Measurements from ENCODE around the gene ANTXR2.

Gene ANTXR2

GRCh38 chr4:80092088-80092487 lies 19.1 kb upstream of the ANTXR2 start:
- Histone ChIP-seq H3K4me3 (ENCODE audit: low read length) (no peak overlapping the region), H4K5ac (ENCODE audit: low read length) (no peak overlapping the region), H2AK5ac (ENCODE audit: low read length) (no peak overlapping the region), H3K4me1 (ENCODE audit: control insufficient read depth, low read depth, low read length) (no peaks in the 10 kb centered on the region), H3K9ac (ENCODE audit: low read length) (no peak overlapping the region), H3K79me2 (ENCODE audit: control insufficient read depth, insufficient read depth, low read length) (no peaks in the 10 kb centered on the region), H2BK120ac (ENCODE audit: low read depth, low read length) (no peak overlapping the region), H4K8ac (ENCODE audit: low read depth, low read length) (no peak overlapping the region), H2BK5ac (ENCODE audit: low read length) (no peak overlapping the region), H3K27ac (ENCODE audit: low read depth, low read length) (no peak overlapping the region), H3K56ac (ENCODE audit: low read length) (no peak overlapping the region), H3K23ac (ENCODE audit: low read length) (no peak overlapping the region), H3K79me1 (ENCODE audit: low read length) (no peaks in the 10 kb centered on the region), H2BK15ac (replicated peaks; ENCODE audit: low read depth) (no peak overlapping the region), H3K4ac (ENCODE audit: low read depth, low read length) (no peak overlapping the region), H3K36me3 (ENCODE audit: control insufficient read depth, insufficient read depth, low read length) (no peaks in the 10 kb centered on the region), H3K27me3 (ENCODE audit: insufficient read depth, low read length, poor library complexity) (no peaks in the 10 kb centered on the region), H3K18ac (ENCODE audit: low read length) (no peak overlapping the region), H3K4me2 (ENCODE audit: low read length) (no peak overlapping the region)
- no peak for DNase-seq
- no CpG with 5 or more reads among the region's 2 CpGs for WGBS (ENCODE audit: extremely low coverage, insufficient coverage, low lambda C conversion rate)

GRCh38 chr4:80091688-80092087 lies 18.7 kb upstream of the ANTXR2 start:
- H3K4me2 ChIP-seq (ENCODE audit: low read length): no peak overlapping the region
- no peak overlapping the region for H3K9ac ChIP-seq (ENCODE audit: low read length)
- no peak overlapping the region for H3K18ac ChIP-seq (ENCODE audit: low read length)
- no peaks in the 10 kb centered on the region for H3K27me3 ChIP-seq (ENCODE audit: insufficient read depth, low read length, poor library complexity)
- no peak overlapping the region for H2BK120ac ChIP-seq (ENCODE audit: low read depth, low read length)
- H3K79me1 ChIP-seq (ENCODE audit: low read length): no peaks in the 10 kb centered on the region
- H3K4me3 ChIP-seq (ENCODE audit: low read length): no peak overlapping the region
- no peaks in the 10 kb centered on the region for H3K36me3 ChIP-seq (ENCODE audit: control insufficient read depth, insufficient read depth, low read length)
- no peak overlapping the region for H3K27ac ChIP-seq (ENCODE audit: low read depth, low read length)
- H4K8ac ChIP-seq (ENCODE audit: low read depth, low read length): no peak overlapping the region
- H3K4ac ChIP-seq (ENCODE audit: low read depth, low read length): no peak overlapping the region
- no peak overlapping the region for H2AK5ac ChIP-seq (ENCODE audit: low read length)
- no peak overlapping the region for H4K5ac ChIP-seq (ENCODE audit: low read length)
- DNase-seq: no peak
- no CpG with 5 or more reads among the region's 2 CpGs for whole genome bisulfite sequencing (ENCODE audit: extremely low coverage, insufficient coverage, low lambda C conversion rate)
- H3K4me1 ChIP-seq (ENCODE audit: control insufficient read depth, low read depth, low read length): no peaks in the 10 kb centered on the region
- H3K23ac ChIP-seq (ENCODE audit: low read length): no peak overlapping the region
- no peak overlapping the region for H2BK15ac ChIP-seq (replicated peaks; ENCODE audit: low read depth)
- H3K56ac ChIP-seq (ENCODE audit: low read length): no peak overlapping the region
- no peaks in the 10 kb centered on the region for H3K79me2 ChIP-seq (ENCODE audit: control insufficient read depth, insufficient read depth, low read length)
- no peak overlapping the region for H2BK5ac ChIP-seq (ENCODE audit: low read length)

GRCh38 chr4:80091184-80091583 lies 18.2 kb upstream of the ANTXR2 start:
- no peak overlapping the region for H3K56ac ChIP-seq (ENCODE audit: low read length)
- H2AK5ac ChIP-seq (ENCODE audit: low read length): no peak overlapping the region
- H3K4me3 ChIP-seq (ENCODE audit: low read length): no peak overlapping the region
- no peak overlapping the region for H2BK15ac ChIP-seq (replicated peaks; ENCODE audit: low read depth)
- no peak overlapping the region for H3K4me2 ChIP-seq (ENCODE audit: low read length)
- no peak overlapping the region for H3K23ac ChIP-seq (ENCODE audit: low read length)
- H3K79me2 ChIP-seq (ENCODE audit: control insufficient read depth, insufficient read depth, low read length): no peaks in the 10 kb centered on the region
- DNase-seq: no peak
- H3K18ac ChIP-seq (ENCODE audit: low read length): no peak overlapping the region
- H3K36me3 ChIP-seq (ENCODE audit: control insufficient read depth, insufficient read depth, low read length): no peaks in the 10 kb centered on the region
- no peaks in the 10 kb centered on the region for H3K27me3 ChIP-seq (ENCODE audit: insufficient read depth, low read length, poor library complexity)
- H3K4ac ChIP-seq (ENCODE audit: low read depth, low read length): no peak overlapping the region
- no peaks in the 10 kb centered on the region for H3K79me1 ChIP-seq (ENCODE audit: low read length)
- no peak overlapping the region for H4K8ac ChIP-seq (ENCODE audit: low read depth, low read length)
- no peak overlapping the region for H3K9ac ChIP-seq (ENCODE audit: low read length)
- H2BK5ac ChIP-seq (ENCODE audit: low read length): no peak overlapping the region
- WGBS (ENCODE audit: extremely low coverage, insufficient coverage, low lambda C conversion rate): no CpG with 5 or more reads among the region's 3 CpGs
- no peak overlapping the region for H2BK120ac ChIP-seq (ENCODE audit: low read depth, low read length)
- no peaks in the 10 kb centered on the region for H3K4me1 ChIP-seq (ENCODE audit: control insufficient read depth, low read depth, low read length)
- no peak overlapping the region for H3K27ac ChIP-seq (ENCODE audit: low read depth, low read length)
- no peak overlapping the region for H4K5ac ChIP-seq (ENCODE audit: low read length)

GRCh38 chr4:80090090-80090489 lies 17.1 kb upstream of the ANTXR2 start:
- H3K27ac ChIP-seq (ENCODE audit: low read depth, low read length): no peak overlapping the region
- H3K36me3 ChIP-seq (ENCODE audit: control insufficient read depth, insufficient read depth, low read length): no peaks in the 10 kb centered on the region
- no peak overlapping the region for H2AK5ac ChIP-seq (ENCODE audit: low read length)
- H3K79me1 ChIP-seq (ENCODE audit: low read length): no peaks in the 10 kb centered on the region
- no peaks in the 10 kb centered on the region for H3K4me1 ChIP-seq (ENCODE audit: control insufficient read depth, low read depth, low read length)
- no peaks in the 10 kb centered on the region for H3K27me3 ChIP-seq (ENCODE audit: insufficient read depth, low read length, poor library complexity)
- H3K4me3 ChIP-seq (ENCODE audit: low read length): no peak overlapping the region
- H3K4me2 ChIP-seq (ENCODE audit: low read length): no peak overlapping the region
- no peaks in the 10 kb centered on the region for H3K79me2 ChIP-seq (ENCODE audit: control insufficient read depth, insufficient read depth, low read length)
- H3K23ac ChIP-seq (ENCODE audit: low read length): no peak overlapping the region
- H3K18ac ChIP-seq (ENCODE audit: low read length): no peak overlapping the region
- no peak overlapping the region for H2BK120ac ChIP-seq (ENCODE audit: low read depth, low read length)
- H3K4ac ChIP-seq (ENCODE audit: low read depth, low read length): no peak overlapping the region
- H4K8ac ChIP-seq (ENCODE audit: low read depth, low read length): no peak overlapping the region
- no peak overlapping the region for H2BK5ac ChIP-seq (ENCODE audit: low read length)
- H2BK15ac ChIP-seq (replicated peaks; ENCODE audit: low read depth): no peak overlapping the region
- H4K5ac ChIP-seq (ENCODE audit: low read length): no peak overlapping the region
- DNase-seq: no peak
- no peak overlapping the region for H3K56ac ChIP-seq (ENCODE audit: low read length)
- no peak overlapping the region for H3K9ac ChIP-seq (ENCODE audit: low read length)
- no CpG with 5 or more reads among the region's 1 CpG for WGBS (ENCODE audit: extremely low coverage, insufficient coverage, low lambda C conversion rate)

DNA sequence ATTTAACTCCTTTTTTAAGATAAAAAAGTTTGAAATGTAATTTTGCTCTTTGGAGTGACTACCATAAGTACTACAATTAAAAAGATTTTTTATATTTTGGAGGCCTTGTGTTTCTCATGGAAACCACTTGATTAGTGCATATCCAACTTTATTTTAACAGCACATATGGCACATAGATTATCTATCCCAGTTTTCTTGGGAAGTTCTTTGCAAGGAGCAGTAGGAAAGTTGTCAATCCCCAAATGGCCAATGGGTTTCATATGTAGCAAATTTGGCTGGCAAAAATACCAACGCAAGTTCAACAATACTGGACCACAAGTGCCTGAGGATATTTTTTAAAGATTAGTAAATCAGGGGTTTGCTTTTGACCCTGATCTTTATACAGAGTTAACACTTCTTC lies 15.4 kb upstream of the ANTXR2 start:
- Histone ChIP-seq H3K4me1 (ENCODE audit: control insufficient read depth, low read depth, low read length) (no peaks in the 10 kb centered on the region), H2BK120ac (ENCODE audit: low read depth, low read length) (no peak overlapping the region), H3K27ac (ENCODE audit: low read depth, low read length) (no peak overlapping the region), H3K4me2 (ENCODE audit: low read length) (no peak overlapping the region), H3K9ac (ENCODE audit: low read length) (no peak overlapping the region), H3K4ac (ENCODE audit: low read depth, low read length) (no peak overlapping the region), H3K36me3 (ENCODE audit: control insufficient read depth, insufficient read depth, low read length) (no peaks in the 10 kb centered on the region), H4K8ac (ENCODE audit: low read depth, low read length) (no peak overlapping the region), H3K27me3 (ENCODE audit: insufficient read depth, low read length, poor library complexity) (no peaks in the 10 kb centered on the region), H4K5ac (ENCODE audit: low read length) (no peak overlapping the region), H2BK5ac (ENCODE audit: low read length) (no peak overlapping the region), H3K18ac (ENCODE audit: low read length) (no peak overlapping the region), H3K79me1 (ENCODE audit: low read length) (no peaks in the 10 kb centered on the region), H3K79me2 (ENCODE audit: control insufficient read depth, insufficient read depth, low read length) (no peaks in the 10 kb centered on the region), H3K56ac (ENCODE audit: low read length) (no peak overlapping the region), H2BK15ac (replicated peaks; ENCODE audit: low read depth) (no peak overlapping the region), H2AK5ac (ENCODE audit: low read length) (no peak overlapping the region), H3K4me3 (ENCODE audit: low read length) (no peak overlapping the region), H3K23ac (ENCODE audit: low read length) (no peak overlapping the region)
- DNase-seq: no peak
- WGBS (ENCODE audit: extremely low coverage, insufficient coverage, low lambda C conversion rate): no CpG with 5 or more reads among the region's 1 CpG

DNA sequence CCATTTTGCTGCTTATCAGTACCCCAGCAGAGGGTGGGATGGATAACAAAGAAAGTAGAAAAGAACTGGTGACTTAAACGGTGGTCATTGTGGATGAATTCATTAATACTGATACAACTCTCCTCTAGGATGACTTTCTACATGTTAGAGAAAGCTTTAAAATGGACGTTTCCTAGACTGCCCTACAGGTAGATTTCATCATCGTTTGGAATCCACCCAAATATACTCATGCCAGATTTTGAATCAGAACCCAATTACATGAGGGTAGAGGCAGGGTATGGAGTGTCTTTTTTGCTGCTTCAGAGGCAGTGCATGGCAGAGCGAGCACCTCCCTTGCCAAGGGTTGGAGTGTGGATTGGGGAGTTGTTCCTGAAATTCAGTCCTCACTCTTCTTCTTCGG lies 13.3 kb upstream of the ANTXR2 start:
- no peak overlapping the region for H3K23ac ChIP-seq (ENCODE audit: low read length)
- H3K4me2 ChIP-seq (ENCODE audit: low read length): no peak overlapping the region
- H4K5ac ChIP-seq (ENCODE audit: low read length): no peak overlapping the region

More for the DNA sequence above, 13.3 kb upstream of the ANTXR2 start:
- Histone ChIP-seq H3K4me3 (ENCODE audit: low read length) (no peak overlapping the region), H3K79me1 (ENCODE audit: low read length) (no peaks in the 10 kb centered on the region), H3K27ac (ENCODE audit: low read depth, low read length) (no peak overlapping the region), H3K56ac (ENCODE audit: low read length) (no peak overlapping the region), H2BK5ac (ENCODE audit: low read length) (no peak overlapping the region), H3K9ac (ENCODE audit: low read length) (no peak overlapping the region), H3K27me3 (ENCODE audit: insufficient read depth, low read length, poor library complexity) (no peaks in the 10 kb centered on the region), H3K36me3 (ENCODE audit: control insufficient read depth, insufficient read depth, low read length) (no peaks in the 10 kb centered on the region), H2BK120ac (ENCODE audit: low read depth, low read length) (no peak overlapping the region), H3K79me2 (ENCODE audit: control insufficient read depth, insufficient read depth, low read length) (no peaks in the 10 kb centered on the region), H3K18ac (ENCODE audit: low read length) (no peak overlapping the region), H2AK5ac (ENCODE audit: low read length) (no peak overlapping the region), H2BK15ac (replicated peaks; ENCODE audit: low read depth) (no peak overlapping the region), H3K4ac (ENCODE audit: low read depth, low read length) (no peak overlapping the region), H3K4me1 (ENCODE audit: control insufficient read depth, low read depth, low read length) (no peaks in the 10 kb centered on the region), H4K8ac (ENCODE audit: low read depth, low read length) (no peak overlapping the region)
- no peak for DNase-seq
- no CpG with 5 or more reads among the region's 5 CpGs for WGBS (ENCODE audit: extremely low coverage, insufficient coverage, low lambda C conversion rate)
